Natural killer cell (primary cell): ENCODE measurements around the gene NEK9. TPM values are rescaled to one million over a fixed set of nuclear protein-coding genes. Genes with fewer than 3 reads are reported as not detected.
"Not testable (repeated sequence)": the region's sequence is repeated elsewhere in the genome, so short reads cannot be mapped to it uniquely, and the experiment has no call there.

Experiments
- ATAC-seq, 3 donors: fragments of 150-1000 bp in 2 of 3; fragments of 200-7000 bp in 1 of 3; cut with Tn5 transposase; 1 replicate in 1 of 3; 2 replicates in 2 of 3; pipeline ENCODE4 v1.10.0; 2021; ENCODE audit warnings: mild to moderate bottlenecking in 2 of 3, moderate library complexity in 2 of 3
- DNase-seq, 2 donors: peaks; one replicate each; pipeline versions ENCODE4 v3.0.0 to v3.0.0-alpha.2; 2013 to 2021; ENCODE audit warnings: mixed read lengths in 1 of 2
- H3K27ac ChIP-seq: one replicate; pipeline ENCODE4 v1.5.1; 2013; ENCODE audit warnings: mild to moderate bottlenecking, low read length
- H3K27me3 ChIP-seq: one replicate; pipeline ENCODE4 v1.6.1; 2013; ENCODE audit warnings: low read length; ENCODE audit not compliant: control insufficient read depth, insufficient read depth
- H3K36me3 ChIP-seq: one replicate; pipeline ENCODE4 v1.6.1; 2013; ENCODE audit warnings: low read length; ENCODE audit not compliant: control insufficient read depth, insufficient read depth
- H3K4me1 ChIP-seq: one replicate; pipeline ENCODE4 v1.6.1; 2013; ENCODE audit warnings: low read length; ENCODE audit not compliant: control insufficient read depth, insufficient read depth
- H3K4me3 ChIP-seq: one replicate; pipeline ENCODE4 v1.5.1; 2013; ENCODE audit warnings: low read length
- H3K9me3 ChIP-seq: one replicate; pipeline ENCODE4 v1.6.1; 2013; ENCODE audit warnings: low read length; ENCODE audit not compliant: control insufficient read depth, insufficient read depth
- H3K27ac Mint-ChIP-seq, 2 donors: one replicate each; pipeline ENCODE4 v1.8.0; 2022; ENCODE audit warnings: mild to moderate bottlenecking in 2 of 2, mixed read lengths in 2 of 2, moderate library complexity in 1 of 2
- H3K27me3 Mint-ChIP-seq, 2 donors: one replicate each; pipeline ENCODE4 v1.8.0; 2022; ENCODE audit warnings: low read depth in 2 of 2, mixed read lengths in 2 of 2
- H3K36me3 Mint-ChIP-seq: one replicate; pipeline ENCODE4 v1.8.0; 2022; ENCODE audit warnings: mixed read lengths
- H3K4me1 Mint-ChIP-seq, 2 donors: one replicate each; pipeline ENCODE4 v1.8.0; 2022; ENCODE audit warnings: mixed read lengths in 2 of 2
- H3K4me3 Mint-ChIP-seq: one replicate; pipeline ENCODE4 v1.8.0; 2022; ENCODE audit warnings: mild to moderate bottlenecking, moderate library complexity, mixed read lengths
- H3K9me3 Mint-ChIP-seq, 2 donors: one replicate each; pipeline ENCODE4 v1.8.0; 2022; ENCODE audit warnings: mixed read lengths in 2 of 2
- WGBS: methylation state at CpG from one replicate; pipeline ENCODE4 v1.1.7; 2013; ENCODE audit warnings: missing lambda C conversion rate; ENCODE audit not compliant: insufficient coverage; 5-methylcytosine and 5-hydroxymethylcytosine counted together
- intact Hi-C: fragments of 100-400 bp; cut with micrococcal nuclease; formaldehyde crosslinking; loops from one replicate; pipeline ENCODE4 v1.14.2; 2022
- total RNA-seq, 4 donors: library from RNA; stranded (reverse); fragments of 120-200 nt in 1 of 4; gene quantifications; one replicate each; pipeline versions ENCODE4 v1.2.3 to v1.2.4, GENCODE V29; 2013 to 2022
- TF ChIP-seq, protein P1 (sequence below): fragments of 200-600 bp; IDR thresholded peaks from one replicate; pipeline ENCODE4 v1.8.0; 2022; ENCODE audit warnings: antibody characterized with exemption

NEK9 gene
- total RNA-seq, 3 donors from 2014 or later (not counting 1 experiment from before 2014, with no cell fraction given), result 64.4 to 78.7 (median 74.4) TPM

DNA sequence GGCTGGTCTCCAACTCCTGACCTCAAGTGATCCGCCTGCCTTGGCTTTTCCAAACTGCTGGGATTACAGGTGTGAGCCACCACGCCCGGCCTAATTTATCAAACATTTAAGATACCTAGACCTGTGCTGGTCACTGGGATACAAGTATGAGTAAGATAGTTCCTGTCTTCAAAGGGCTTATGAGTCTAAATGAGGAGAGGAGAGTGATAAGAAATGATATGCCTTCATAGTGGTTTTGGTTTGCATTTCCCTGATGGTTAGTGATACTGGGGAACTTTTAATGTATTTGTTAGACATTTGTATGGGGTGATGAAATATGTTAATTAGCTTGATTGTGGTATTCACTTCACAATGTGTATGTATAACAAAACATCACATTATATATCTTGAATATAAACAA is 28.3 kb upstream of the NEK9 start:
- Histone ChIP-seq H3K27ac (no peak overlapping the region), H3K4me3 (no peak overlapping the region), H3K9me3 (no peaks in the 10 kb centered on the region), H3K27me3 (no peaks in the 10 kb centered on the region), H3K36me3 (peaks cover 16% of the 10 kb centered on the region), H3K4me1 (peaks cover 7% of the 10 kb centered on the region)
- Mint-ChIP-seq H3K4me3 (no peak overlapping the region), H3K4me1 (peaks cover 45 to 48% of the 10 kb centered on the region in 2 donors), H3K36me3 (no peaks in the 10 kb centered on the region), H3K27me3 (no peaks in the 10 kb centered on the region), H3K9me3 (no peaks in the 10 kb centered on the region), H3K27ac (peak overlapping the region in 1 of 2 donors; percentile 73)
- DNase-seq, result no peak
- TF ChIP-seq, protein P1, sequence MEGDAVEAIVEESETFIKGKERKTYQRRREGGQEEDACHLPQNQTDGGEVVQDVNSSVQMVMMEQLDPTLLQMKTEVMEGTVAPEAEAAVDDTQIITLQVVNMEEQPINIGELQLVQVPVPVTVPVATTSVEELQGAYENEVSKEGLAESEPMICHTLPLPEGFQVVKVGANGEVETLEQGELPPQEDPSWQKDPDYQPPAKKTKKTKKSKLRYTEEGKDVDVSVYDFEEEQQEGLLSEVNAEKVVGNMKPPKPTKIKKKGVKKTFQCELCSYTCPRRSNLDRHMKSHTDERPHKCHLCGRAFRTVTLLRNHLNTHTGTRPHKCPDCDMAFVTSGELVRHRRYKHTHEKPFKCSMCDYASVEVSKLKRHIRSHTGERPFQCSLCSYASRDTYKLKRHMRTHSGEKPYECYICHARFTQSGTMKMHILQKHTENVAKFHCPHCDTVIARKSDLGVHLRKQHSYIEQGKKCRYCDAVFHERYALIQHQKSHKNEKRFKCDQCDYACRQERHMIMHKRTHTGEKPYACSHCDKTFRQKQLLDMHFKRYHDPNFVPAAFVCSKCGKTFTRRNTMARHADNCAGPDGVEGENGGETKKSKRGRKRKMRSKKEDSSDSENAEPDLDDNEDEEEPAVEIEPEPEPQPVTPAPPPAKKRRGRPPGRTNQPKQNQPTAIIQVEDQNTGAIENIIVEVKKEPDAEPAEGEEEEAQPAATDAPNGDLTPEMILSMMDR, result no peak
- peak in 1 of 3 donors; percentile 24 for ATAC-seq
- intact Hi-C loops, result no loop called here
- WGBS, result 93% methylated on average over 3 of the region's 3 CpGs

- H3K27ac Mint-ChIP-seq, result no peak overlapping the region
- Histone ChIP-seq H3K4me3 (no peak overlapping the region), H3K27me3 (no peaks in the 10 kb centered on the region), H3K27ac (no peak overlapping the region), H3K9me3 (no peaks in the 10 kb centered on the region), H3K4me1 (peaks cover 4% of the 10 kb centered on the region), H3K36me3 (peaks cover 24% of the 10 kb centered on the region)
- H3K4me3 Mint-ChIP-seq, result no peak overlapping the region
- DNase-seq (no peak), ATAC-seq (no peak)
- intact Hi-C loops, result no loop called here
- TF ChIP-seq, protein P1, result no peak
- 75% methylated on average over 1 of the region's 1 CpG for WGBS
- no peaks in the 10 kb centered on the region for H3K36me3 Mint-ChIP-seq
- no peaks in the 10 kb centered on the region for H3K27me3 Mint-ChIP-seq
- H3K4me1 Mint-ChIP-seq, result peaks cover 34 to 39% of the 10 kb centered on the region in 2 donors
- no peaks in the 10 kb centered on the region for H3K9me3 Mint-ChIP-seq
Observed at GRCh38 chr14:75153295-75153694, 26.4 kb upstream of the NEK9 start.

- Histone ChIP-seq H3K27ac (no peak overlapping the region), H3K4me3 (no peak overlapping the region), H3K36me3 (peaks cover 26% of the 10 kb centered on the region), H3K9me3 (no peaks in the 10 kb centered on the region), H3K4me1 (peaks cover 13% of the 10 kb centered on the region), H3K27me3 (no peaks in the 10 kb centered on the region)
- H3K9me3 Mint-ChIP-seq, result no peaks in the 10 kb centered on the region
- peaks cover 42% of the 10 kb centered on the region in 2 donors for H3K4me1 Mint-ChIP-seq
- H3K27ac Mint-ChIP-seq, result peak overlapping the region in 1 of 2 donors; percentile 61
- TF ChIP-seq, protein P1, result no peak
- DNase-seq, result no peak
- no peaks in the 10 kb centered on the region for H3K27me3 Mint-ChIP-seq
- H3K36me3 Mint-ChIP-seq, result no peaks in the 10 kb centered on the region
- H3K4me3 Mint-ChIP-seq, result no peak overlapping the region
- no CpG with 5 or more reads among the region's 1 CpG for WGBS
- intact Hi-C loops, result no loop called here
- ATAC-seq, result no peak
Observed at GRCh38 chr14:75151851-75152250, 25.0 kb upstream of the NEK9 start.

- intact Hi-C loops, H3K27me3 Mint-ChIP-seq, H3K9me3 ChIP-seq, H3K4me3 ChIP-seq, H3K27ac ChIP-seq, H3K36me3 Mint-ChIP-seq, H3K4me1 ChIP-seq, H3K9me3 Mint-ChIP-seq, ATAC-seq, H3K4me3 Mint-ChIP-seq, H3K27ac Mint-ChIP-seq, H3K27me3 ChIP-seq, DNase-seq: not testable (repeated sequence)
- peaks cover 41% of the 10 kb centered on the region in 2 donors for H3K4me1 Mint-ChIP-seq
- WGBS, result 91% methylated on average over 4 of the region's 6 CpGs
- H3K36me3 ChIP-seq, result peaks cover 30% of the 10 kb centered on the region
Observed at GRCh38 chr14:75150637-75151036, 23.8 kb upstream of the NEK9 start.
